H1 (cell line): ENCODE results near the gene PLCB4.

ENCODE experiments used
- CBX5 ChIP-seq: fragments of 300-800, 300-1000 bp; sonication (generic); IDR thresholded peaks from 2 replicates; pipeline ENCODE4 v1.7.1; 2016; ENCODE audit warnings: antibody characterized with exemption, low read length, low read depth
- EP300 ChIP-seq, 2 experiments: IDR thresholded peaks; 1 replicate in 1 of 2; 2 replicates in 1 of 2; pipeline ENCODE4 v1.6.1; 2011 to 2012; ENCODE audit warnings: low read depth in 2 of 2, low read length in 2 of 2, mild to moderate bottlenecking in 2 of 2, borderline replicate concordance in 1 of 2, inconsistent platforms in 1 of 2, moderate library complexity in 1 of 2

DNA sequence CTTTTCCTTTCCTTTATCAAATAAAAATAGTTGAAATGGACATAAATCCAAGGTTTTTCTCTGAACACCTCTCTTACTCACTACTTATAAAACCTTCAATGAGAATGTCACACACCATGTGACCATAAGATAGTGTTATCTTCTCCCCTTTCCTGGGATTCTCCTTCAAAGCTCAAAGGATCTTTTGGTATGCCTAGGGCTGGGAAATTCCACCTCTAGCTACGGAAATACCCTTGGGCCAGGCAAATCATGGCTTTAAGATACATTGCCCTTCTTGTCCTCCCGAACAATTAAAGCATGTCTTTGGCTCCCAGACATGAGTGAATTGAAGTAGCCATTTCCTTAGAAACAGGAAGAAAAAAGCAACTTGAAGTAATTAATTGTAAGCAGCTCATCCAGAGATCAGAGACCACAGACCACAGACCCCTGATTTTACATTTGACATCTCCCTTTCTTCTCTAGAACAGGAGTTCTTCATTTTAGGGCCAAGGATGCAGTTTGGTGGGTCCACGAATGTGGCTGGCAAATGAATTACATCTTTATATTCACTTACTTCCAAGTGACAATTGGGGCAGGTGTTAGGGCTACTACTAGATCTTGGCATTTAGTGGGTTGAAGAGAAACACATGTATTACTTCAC is 4.1 kb downstream of the PLCB4 start:
- TF ChIP-seq CBX5, result no peak
- TF ChIP-seq EP300 (IDR thresholded peaks at IDR 0.05; ENCODE audit: borderline replicate concordance in 1 of 2, low read depth in 2 of 2, low read length in 2 of 2), result no peak
